Measurements from ENCODE around the gene FRMD4A.
A peak's percentile ranks its signal among the peaks of the same experiment; 100 is the strongest.

FRMD4A gene

DNA sequence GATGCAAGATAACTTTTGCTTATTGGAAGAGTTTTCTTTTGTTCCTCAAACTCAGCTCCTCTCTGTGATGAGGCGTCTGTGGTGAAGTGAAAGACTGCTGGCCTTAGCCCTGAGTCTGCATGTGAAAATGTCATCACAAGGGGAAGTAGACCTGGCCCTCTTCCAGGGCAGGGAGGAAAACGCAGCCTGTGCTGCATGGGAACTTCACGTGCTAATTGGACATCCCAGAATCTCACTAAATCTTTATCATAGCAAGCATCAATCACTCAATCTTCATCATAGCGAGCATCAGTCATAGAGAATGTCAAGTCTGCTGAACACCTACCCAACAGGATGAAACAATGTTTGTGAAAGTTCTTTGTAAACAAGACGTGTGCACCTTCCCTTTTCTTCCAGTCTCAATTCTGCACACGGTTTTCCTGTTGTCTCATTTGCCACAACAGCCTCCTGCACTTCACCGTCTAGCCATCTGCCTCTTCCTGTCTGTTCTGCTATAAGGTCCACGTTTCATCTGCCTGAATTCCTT, 314.6 kb downstream of the FRMD4A start:
- TF ChIP-seq, protein P1, sequence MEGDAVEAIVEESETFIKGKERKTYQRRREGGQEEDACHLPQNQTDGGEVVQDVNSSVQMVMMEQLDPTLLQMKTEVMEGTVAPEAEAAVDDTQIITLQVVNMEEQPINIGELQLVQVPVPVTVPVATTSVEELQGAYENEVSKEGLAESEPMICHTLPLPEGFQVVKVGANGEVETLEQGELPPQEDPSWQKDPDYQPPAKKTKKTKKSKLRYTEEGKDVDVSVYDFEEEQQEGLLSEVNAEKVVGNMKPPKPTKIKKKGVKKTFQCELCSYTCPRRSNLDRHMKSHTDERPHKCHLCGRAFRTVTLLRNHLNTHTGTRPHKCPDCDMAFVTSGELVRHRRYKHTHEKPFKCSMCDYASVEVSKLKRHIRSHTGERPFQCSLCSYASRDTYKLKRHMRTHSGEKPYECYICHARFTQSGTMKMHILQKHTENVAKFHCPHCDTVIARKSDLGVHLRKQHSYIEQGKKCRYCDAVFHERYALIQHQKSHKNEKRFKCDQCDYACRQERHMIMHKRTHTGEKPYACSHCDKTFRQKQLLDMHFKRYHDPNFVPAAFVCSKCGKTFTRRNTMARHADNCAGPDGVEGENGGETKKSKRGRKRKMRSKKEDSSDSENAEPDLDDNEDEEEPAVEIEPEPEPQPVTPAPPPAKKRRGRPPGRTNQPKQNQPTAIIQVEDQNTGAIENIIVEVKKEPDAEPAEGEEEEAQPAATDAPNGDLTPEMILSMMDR (IDR thresholded peaks at IDR 0.05; ENCODE audit: control extremely low read depth, extremely low read depth, low read depth, missing control alignments) = no peak
- CTCF ChIA-PET = no interaction called here
- no peak for DNase-seq (ENCODE audit: extremely low spot score)
- POLR2A ChIA-PET = no interaction called here

DNA sequence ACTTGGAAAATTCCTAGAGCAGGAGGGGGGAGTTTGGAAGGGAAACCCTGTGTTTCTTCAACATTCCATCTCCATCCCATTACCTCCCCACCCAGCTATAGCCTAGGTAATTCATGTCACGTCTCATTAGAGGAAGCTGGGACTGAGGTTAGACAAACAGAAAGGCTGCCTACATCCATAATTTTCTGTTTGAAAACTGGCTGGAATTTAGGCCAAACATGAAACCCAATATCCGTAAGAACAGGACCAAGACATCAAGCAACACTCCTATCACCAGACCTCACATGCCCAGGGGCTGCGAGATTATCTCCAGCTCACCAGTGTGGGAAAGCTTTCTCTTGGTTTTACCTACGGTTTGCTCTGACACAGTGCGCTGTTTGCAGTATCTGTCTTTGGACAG, 316.3 kb downstream of the FRMD4A start:
- CTCF ChIA-PET = no interaction called here
- POLR2A ChIA-PET = no interaction called here
- TF ChIP-seq, protein P1 (IDR thresholded peaks at IDR 0.05; ENCODE audit: control extremely low read depth, extremely low read depth, low read depth, missing control alignments) = no peak
- no peak for DNase-seq (ENCODE audit: extremely low spot score)

GRCh38 chr10:14010769-14011574, 319.8 kb downstream of the FRMD4A start:
- ChIA-PET POLR2A (no interaction called here), CTCF (interaction anchor here (1.2 kb wide), 1 partner anchor 8 kb away, joined by 4 read pairs; no protein-coding TSS in a partner anchor)
- TF ChIP-seq, protein P1 (IDR thresholded peaks at IDR 0.05; ENCODE audit: control extremely low read depth, extremely low read depth, low read depth, missing control alignments) = no peak
- no peak for DNase-seq (ENCODE audit: extremely low spot score)

- DNase-seq (ENCODE audit: extremely low spot score) = no peak
- TF ChIP-seq, protein P1 (IDR thresholded peaks at IDR 0.05; ENCODE audit: control extremely low read depth, extremely low read depth, low read depth, missing control alignments) = no peak
- POLR2A ChIA-PET = no interaction called here
- CTCF ChIA-PET = interaction anchor here (1.1 to 1.2 kb wide), 2 partner anchors 8 to 11 kb away, joined by 3 to 4 read pairs; no protein-coding TSS in a partner anchor
These were observed 320.6 kb downstream of the FRMD4A start for GRCh38 chr10:14010101-14010558.

GRCh38 chr10:14009371-14010100, 321.2 kb downstream of the FRMD4A start:
- ChIA-PET POLR2A (interaction anchor here (1.6 kb wide), 1 partner anchor 176 kb away, joined by 7 read pairs; no protein-coding TSS in a partner anchor), CTCF (interaction anchor here (1.1 to 1.2 kb wide), 2 partner anchors 9 to 12 kb away, joined by 3 to 4 read pairs; no protein-coding TSS in a partner anchor)
- DNase-seq (ENCODE audit: extremely low spot score) = peak; percentile 28
- TF ChIP-seq, protein P1 (IDR thresholded peaks at IDR 0.05; ENCODE audit: control extremely low read depth, extremely low read depth, low read depth, missing control alignments) = no peak

DNA sequence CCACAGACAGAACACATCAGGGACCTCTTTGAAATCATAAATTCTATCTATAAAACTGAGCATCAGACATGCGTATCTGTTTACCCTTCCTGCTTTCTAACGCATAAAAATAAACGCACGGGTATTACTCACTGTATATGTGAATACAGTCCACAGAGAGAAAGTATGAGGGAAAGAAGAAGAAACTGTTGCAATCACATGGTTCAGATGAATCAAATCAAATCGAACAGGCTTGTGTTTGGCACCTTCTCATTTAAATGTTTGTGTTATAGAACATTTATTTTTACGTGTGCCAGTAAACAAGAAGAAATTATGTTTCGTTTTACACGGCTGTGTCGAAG, 322.0 kb downstream of the FRMD4A start:
- ChIA-PET POLR2A (interaction anchor here (1.6 kb wide), 1 partner anchor 177 kb away, joined by 7 read pairs; no protein-coding TSS in a partner anchor), CTCF (interaction anchor here (0.8 to 1.0 kb wide), 3 partner anchors 11 to 25 kb away, joined by 3 to 4 read pairs (median 3); no protein-coding TSS in a partner anchor)
- TF ChIP-seq, protein P1 (IDR thresholded peaks at IDR 0.05; ENCODE audit: control extremely low read depth, extremely low read depth, low read depth, missing control alignments) = no peak
- no peak for DNase-seq (ENCODE audit: extremely low spot score)
